Tibial artery (tissue), 4 donors: ENCODE data around the gene CD59.
A peak's percentile ranks its signal among the peaks of the same experiment; 100 is the strongest.

Source experiments
- DNase-seq, 2 donors: peaks; one replicate each; pipeline ENCODE4 v3.0.0-alpha.2; 2019
- H3K27ac ChIP-seq, 2 donors: fragments of 200-600 bp; sonication (generic) in 1 of 2; 1 replicate in 1 of 2; 2 replicates in 1 of 2; pipeline ENCODE4 v1.5.1; 2018 to 2019; ENCODE audit warnings: mild to moderate bottlenecking in 1 of 2
- H3K27me3 ChIP-seq, 2 donors: fragments of 200-600 bp; sonication (generic) in 1 of 2; one replicate each; pipeline versions ENCODE4 v1.5.1 to v1.6.0; 2016 to 2019
- H3K36me3 ChIP-seq, 3 donors: fragments of 200-600 bp; sonication (generic) in 2 of 3; one replicate each; pipeline ENCODE4 v1.5.1; 2016 to 2019; ENCODE audit warnings: mild to moderate bottlenecking in 2 of 3
- H3K4me1 ChIP-seq, 4 donors: fragments of 200-600 bp; sonication (generic) in 2 of 4; 1 replicate in 3 of 4; 2 replicates in 1 of 4; pipeline ENCODE4 v1.5.1; 2016 to 2019
- H3K4me3 ChIP-seq, 2 donors: fragments of 200-600 bp; sonication (generic) in 1 of 2; 1 replicate in 1 of 2; 2 replicates in 1 of 2; pipeline ENCODE4 v1.5.1; 2018 to 2019; ENCODE audit warnings: mild to moderate bottlenecking in 2 of 2
- H3K9me3 ChIP-seq, 3 donors: fragments of 200-600 bp; sonication (generic) in 1 of 3; one replicate each; pipeline ENCODE4 v1.5.1; 2016 to 2019
- CTCF ChIP-seq, 2 experiments: fragments of 200-600 bp in 1 of 2; fragments of 450-650 bp in 1 of 2; IDR thresholded peaks; one replicate each; pipeline ENCODE4 v1.5.1; 2017 to 2019; ENCODE audit warnings: antibody characterized with exemption in 2 of 2, mild to moderate bottlenecking in 1 of 2, moderate library complexity in 1 of 2
- intact Hi-C: fragments of 100-400 bp; cut with DNase I; formaldehyde crosslinking; loops from one replicate; pipeline ENCODE4 v1.15.0; 2023; ENCODE audit warnings: low total_unique reads

Gene CD59

GRCh38 chr11:33761471-33761870 is 25.2 kb upstream of the CD59 start:
- H3K9me3 ChIP-seq: no peaks in the 10 kb centered on the region
- no peak overlapping the region for H3K27ac ChIP-seq
- no peak for DNase-seq
- no peaks in the 10 kb centered on the region for H3K4me1 ChIP-seq
- no peaks in the 10 kb centered on the region for H3K27me3 ChIP-seq
- TF ChIP-seq CTCF (IDR thresholded peaks at IDR 0.05): no peak
- intact Hi-C loops: no loop called here
- no peak overlapping the region for H3K4me3 ChIP-seq
- H3K36me3 ChIP-seq: peaks cover 69 to 90% (median 81%) of the 10 kb centered on the region in 3 donors

GRCh38 chr11:33753304-33753967 is 17.2 kb upstream of the CD59 start:
- DNase-seq: no peak
- intact Hi-C loops: no loop called here
- H3K4me3 ChIP-seq: no peak overlapping the region
- no peaks in the 10 kb centered on the region for H3K27me3 ChIP-seq
- no peak for TF ChIP-seq CTCF (IDR thresholded peaks at IDR 0.05)
- H3K9me3 ChIP-seq: no peaks in the 10 kb centered on the region
- peaks cover 32 to 79% (median 55%) of the 10 kb centered on the region in 3 donors for H3K36me3 ChIP-seq
- peak overlapping the region in 1 of 2 donors; percentile 9 for H3K27ac ChIP-seq
- H3K4me1 ChIP-seq: peaks cover 0 to 13% (median 0%) of the 10 kb centered on the region in 4 donors

- no peaks in the 10 kb centered on the region for H3K9me3 ChIP-seq
- no peak for TF ChIP-seq CTCF (IDR thresholded peaks at IDR 0.05)
- peaks cover 0 to 24% (median 0%) of the 10 kb centered on the region in 4 donors for H3K4me1 ChIP-seq
- no peaks in the 10 kb centered on the region for H3K27me3 ChIP-seq
- H3K27ac ChIP-seq: no peak overlapping the region
- no peak overlapping the region for H3K4me3 ChIP-seq
- intact Hi-C loops: no loop called here
- peaks cover 18 to 70% (median 52%) of the 10 kb centered on the region in 3 donors for H3K36me3 ChIP-seq
- DNase-seq: no peak
These were observed 15.7 kb upstream of the CD59 start for GRCh38 chr11:33751878-33752277.

- DNase-seq: no peak
- intact Hi-C loops: no loop called here
These were observed 11.8 kb upstream of the CD59 start for GRCh38 chr11:33747979-33748378.

GRCh38 chr11:33743291-33743690 is 7.1 kb upstream of the CD59 start:
- peaks cover 0 to 39% (median 21%) of the 10 kb centered on the region in 3 donors for H3K36me3 ChIP-seq
- H3K27ac ChIP-seq: no peak overlapping the region

More at GRCh38 chr11:33747979-33748378, 11.8 kb upstream of the CD59 start:
- Histone ChIP-seq H3K36me3 (peaks cover 7 to 64% (median 38%) of the 10 kb centered on the region in 3 donors), H3K27me3 (no peaks in the 10 kb centered on the region), H3K4me3 (no peak overlapping the region), H3K9me3 (no peaks in the 10 kb centered on the region), H3K27ac (no peak overlapping the region), H3K4me1 (peaks cover 0 to 14% (median 0%) of the 10 kb centered on the region in 4 donors)
- no peak for TF ChIP-seq CTCF (IDR thresholded peaks at IDR 0.05)

More at GRCh38 chr11:33743291-33743690, 7.1 kb upstream of the CD59 start:
- H3K27me3 ChIP-seq: no peaks in the 10 kb centered on the region
- H3K9me3 ChIP-seq: no peaks in the 10 kb centered on the region
- intact Hi-C loops: no loop called here
- H3K4me1 ChIP-seq: peaks cover 0 to 10% (median 0%) of the 10 kb centered on the region in 4 donors
- no peak for TF ChIP-seq CTCF (IDR thresholded peaks at IDR 0.05)
- no peak overlapping the region for H3K4me3 ChIP-seq
- DNase-seq: no peak
